Measurements from ENCODE around the gene PLA2G2D.
A peak's percentile ranks its signal among the peaks of the same experiment; 100 is the strongest.

Gene PLA2G2D, protein sequence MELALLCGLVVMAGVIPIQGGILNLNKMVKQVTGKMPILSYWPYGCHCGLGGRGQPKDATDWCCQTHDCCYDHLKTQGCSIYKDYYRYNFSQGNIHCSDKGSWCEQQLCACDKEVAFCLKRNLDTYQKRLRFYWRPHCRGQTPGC

DNA sequence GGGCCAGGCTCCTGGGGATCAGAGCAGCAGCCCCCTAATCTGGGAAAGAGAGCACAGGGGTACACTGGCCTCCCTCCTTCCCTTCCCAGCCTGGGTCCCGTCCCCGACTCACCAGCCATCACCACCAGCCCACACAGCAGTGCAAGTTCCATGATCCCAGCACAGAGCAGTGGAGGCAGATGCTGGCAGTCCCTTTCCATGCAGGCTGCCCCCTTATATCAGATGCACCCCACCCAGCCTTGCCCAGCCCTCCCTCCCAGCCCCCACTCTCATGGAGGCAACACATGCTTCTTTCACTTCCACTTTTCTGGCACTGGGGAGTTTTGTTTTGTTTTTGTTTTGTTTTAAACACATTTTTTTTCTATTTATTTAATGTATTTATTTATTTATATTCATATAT lies at the start of gene PLA2G2D:
Gene PLA2G2D, minus strand, starts transcription at position 190 of the 400 bp plus-strand sequence. Its CDS starts 38 bp downstream, at position 152.
- DNase-seq (ENCODE audit: low read depth, low spot score) = no peak

DNA sequence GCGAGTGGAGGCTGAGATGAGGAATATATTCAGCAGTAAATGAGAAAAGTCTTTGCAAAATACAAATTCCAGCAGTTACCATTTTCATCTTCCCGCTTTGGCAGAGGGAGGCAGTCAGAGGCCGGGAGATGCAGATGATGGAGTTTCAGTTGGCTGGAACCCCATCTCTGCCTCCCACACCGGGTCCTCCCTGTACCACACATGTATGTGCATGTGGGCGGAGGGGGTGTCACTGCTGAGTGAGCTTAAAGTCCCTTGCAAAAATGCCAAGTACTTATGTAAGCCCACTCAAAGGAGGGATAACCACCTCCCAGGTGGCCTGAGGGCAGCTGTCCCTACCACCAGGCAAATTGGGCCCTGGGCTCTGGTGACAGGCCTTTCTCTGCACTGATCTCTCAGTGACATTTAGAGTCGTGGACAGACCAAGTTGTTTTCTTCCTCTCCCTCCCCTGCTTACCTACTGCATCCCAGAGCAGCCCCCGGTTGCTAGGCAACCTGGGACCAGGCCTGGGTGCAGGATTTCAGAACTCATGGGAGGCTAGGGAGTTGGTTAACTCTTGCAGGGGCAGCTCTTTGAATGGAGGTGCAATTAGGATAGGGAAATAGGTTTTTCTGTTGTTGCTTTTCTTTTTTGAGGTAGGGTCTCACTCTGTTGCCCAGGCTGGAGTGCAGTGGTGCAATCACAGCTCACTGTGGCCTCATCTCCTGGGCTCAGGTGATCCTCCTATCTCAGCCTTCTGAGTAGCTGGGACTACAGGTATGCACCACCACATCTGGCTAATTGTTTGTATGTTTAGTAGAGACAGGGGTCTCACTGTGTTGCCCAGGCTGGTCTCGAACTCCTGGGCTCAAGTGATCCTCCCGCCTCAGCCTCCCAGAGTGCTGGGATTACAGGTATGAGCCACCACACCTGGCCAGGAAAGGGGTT lies 49.5 kb upstream of the PLA2G2D start:
- DNase-seq (ENCODE audit: low read depth, low spot score) = no peak

DNA sequence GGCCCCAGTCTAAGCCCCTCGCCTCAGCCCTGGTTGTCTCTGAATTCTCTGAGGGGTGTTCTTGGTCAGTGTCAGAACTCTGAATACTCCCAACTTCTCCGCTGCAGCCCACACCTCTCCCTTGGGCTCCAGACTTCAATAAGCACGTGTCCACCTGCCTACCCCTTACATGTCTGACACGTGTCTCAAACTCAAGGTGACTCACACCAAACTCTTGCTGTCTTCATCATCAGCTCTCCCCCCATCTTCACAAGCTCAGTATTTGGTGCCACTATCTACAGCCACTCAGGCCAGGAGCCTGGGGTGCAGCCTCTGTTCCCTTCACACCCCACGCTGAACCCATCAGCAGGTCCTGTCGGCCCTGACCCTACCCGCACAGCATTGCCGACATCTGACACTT lies 47.8 kb upstream of the PLA2G2D start:
- DNase-seq (ENCODE audit: low read depth, low spot score) = no peak

DNA sequence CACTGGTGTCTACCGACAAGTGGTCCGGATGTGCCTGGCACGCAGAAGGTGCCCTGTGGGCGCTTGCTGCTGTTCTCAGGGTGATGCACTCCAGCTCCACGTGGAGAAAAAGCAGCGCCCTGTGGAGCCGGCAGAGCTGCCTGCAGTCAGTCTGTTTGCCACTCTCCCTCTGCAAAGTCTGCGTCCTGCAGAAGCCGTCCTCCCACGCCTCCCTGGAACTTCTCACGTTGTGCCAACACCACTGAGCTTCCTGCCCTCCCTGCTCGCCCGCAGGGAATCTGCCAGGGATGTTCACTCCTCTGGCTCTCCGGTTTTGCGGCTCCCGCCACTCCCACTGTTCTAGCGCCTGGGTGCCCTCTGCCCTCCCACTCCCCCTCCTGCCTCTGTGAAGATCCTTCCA lies 46.7 kb upstream of the PLA2G2D start:
- DNase-seq (ENCODE audit: low read depth, low spot score) = no peak

DNA sequence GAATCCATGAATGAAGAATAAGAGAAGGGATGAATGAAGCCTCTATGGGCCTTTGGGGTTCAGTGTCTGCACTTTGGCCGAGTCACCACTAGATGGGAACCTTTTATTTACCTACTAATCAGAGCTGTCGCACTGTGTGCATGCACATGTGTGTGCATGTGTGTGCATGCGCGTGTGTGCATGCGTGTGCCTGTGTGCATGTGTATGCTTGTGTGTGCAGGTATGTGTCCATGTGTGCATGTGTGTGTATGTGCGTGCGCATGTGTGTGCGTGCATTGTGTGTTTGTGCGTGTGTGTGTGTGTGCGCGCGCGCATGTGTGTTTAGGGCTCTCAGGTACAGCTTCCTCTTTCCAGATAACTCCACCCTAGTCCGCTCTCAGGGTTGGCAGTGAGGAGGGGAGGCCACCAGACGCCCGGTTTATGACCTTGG lies 46.2 kb upstream of the PLA2G2D start:
- no peak for DNase-seq (ENCODE audit: low read depth, low spot score)

DNA sequence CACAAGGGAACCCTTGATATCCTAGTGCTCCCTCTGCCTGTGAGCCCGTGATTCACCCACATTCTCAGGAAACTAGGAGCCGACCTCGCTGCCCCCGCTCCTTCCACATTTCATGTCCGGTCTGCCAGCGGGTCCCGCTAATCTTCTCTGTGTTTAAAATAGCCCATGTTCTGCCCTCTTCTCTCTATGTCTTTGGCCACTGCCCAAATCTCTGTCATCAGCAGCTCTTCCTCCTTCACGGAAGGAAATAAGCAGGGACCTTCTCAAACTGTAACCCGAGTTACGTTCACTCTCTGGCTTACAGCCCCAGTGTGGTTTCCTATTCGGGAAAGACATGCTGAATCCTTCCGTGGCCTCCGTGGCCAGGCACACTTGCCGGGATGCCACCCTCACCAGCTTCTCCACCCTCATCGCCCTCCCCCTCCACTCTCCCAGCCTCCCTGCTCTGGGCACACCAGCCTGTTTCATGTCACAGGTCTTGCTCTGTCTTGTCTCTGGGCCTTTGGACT lies 45.4 kb upstream of the PLA2G2D start:
- no peak for DNase-seq (ENCODE audit: low read depth, low spot score)

DNA sequence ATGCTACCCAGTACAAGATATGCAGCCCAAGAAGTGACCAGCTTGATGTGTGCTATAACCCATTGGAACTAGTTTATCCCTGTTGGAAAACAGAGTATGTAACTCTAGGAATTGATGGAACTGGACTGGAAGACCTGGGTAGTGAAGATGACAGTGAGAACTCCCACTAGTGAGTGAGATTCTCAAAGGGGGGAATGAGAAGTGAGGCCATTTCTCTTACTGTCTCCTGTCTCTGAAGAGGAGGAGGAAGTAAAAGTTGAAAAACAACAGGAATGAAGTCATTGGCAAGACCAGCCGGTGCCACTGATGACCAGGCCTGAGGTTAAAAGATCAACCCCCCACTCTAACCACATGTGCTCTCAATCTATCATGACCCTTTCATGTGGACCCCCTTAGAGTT lies 40.7 kb upstream of the PLA2G2D start:
- no peak for DNase-seq (ENCODE audit: low read depth, low spot score)

DNA sequence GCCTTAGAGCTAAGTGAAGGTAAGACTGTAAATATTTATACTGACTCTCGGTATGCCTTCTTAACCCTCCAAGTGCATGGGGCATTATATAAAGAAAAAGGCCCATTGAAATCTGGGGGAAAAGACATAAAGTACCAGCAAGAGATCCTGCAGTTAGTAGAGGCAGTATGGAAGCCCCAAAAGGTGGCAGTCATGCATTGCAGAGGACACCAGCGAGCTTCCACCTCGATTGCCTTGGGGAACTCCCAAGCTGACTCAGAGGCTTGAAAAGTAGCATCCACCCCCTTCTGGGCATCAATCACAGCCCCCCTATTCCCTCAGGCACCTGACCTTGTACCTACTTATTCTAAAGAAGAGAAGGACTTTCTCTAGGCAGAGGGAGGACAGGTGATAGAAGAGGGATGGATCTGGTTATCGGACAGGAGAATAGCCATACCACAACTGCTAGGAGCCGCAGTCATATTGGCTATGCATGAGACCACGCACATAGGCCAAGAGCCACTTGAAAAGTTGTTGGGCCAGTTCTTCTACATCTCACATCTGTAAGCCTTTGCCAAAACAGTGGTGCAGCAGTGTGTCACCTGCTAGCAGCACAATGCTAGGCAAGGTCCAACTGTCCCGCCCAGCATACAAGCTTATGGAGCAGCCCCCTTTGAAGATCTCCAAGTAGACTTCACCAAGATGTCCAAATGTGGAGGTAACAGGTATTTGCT lies 39.2 kb upstream of the PLA2G2D start:
- no peak for DNase-seq (ENCODE audit: low read depth, low spot score)

DNA sequence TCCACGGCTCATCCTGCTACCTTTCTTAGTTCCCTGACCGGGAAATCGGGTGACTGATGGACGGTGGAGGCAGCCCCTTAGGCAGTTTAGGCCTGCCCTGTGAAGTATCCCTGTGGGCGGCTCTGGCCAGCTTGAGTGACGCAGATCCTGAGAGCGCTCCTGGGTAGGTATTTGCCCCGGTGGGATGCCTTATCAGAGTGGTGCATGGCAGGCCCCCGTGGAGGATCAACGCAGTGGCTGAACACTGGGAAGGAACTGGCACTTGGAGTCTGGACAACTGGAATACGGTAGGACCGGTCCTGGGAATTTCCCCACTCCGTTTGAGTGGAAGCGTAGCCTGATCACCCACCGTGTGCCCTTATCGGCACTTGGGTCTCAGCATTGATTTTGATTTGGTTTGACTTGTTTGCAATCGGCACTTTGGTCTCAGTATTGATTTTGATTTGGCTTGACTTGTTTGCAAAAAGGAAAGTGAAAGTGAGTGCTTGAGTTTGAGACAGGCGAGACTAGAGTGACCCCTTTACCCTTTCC lies 35.0 kb upstream of the PLA2G2D start:
- no peak for DNase-seq (ENCODE audit: low read depth, low spot score)

DNA sequence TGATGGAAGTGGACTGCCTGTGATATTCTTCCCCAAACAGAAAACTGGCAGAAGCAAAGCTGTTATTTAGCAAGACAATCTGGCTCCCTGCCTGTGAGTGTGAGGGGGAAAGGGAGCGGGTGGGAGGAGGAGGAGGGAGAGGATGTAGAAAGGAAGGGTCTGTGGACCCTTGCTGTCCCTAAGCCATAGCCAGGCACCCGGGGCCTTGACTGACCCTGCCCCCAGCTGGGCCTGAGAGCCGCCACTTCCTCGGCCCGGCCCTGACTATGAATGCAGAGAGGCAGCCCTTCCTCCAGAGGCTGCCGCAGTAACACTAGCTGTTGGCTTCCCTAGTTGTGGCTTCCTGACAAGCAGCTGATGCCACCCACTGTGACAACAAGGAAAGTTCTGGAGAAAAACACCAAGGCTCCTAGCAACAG lies 33.7 kb upstream of the PLA2G2D start:
- no peak for DNase-seq (ENCODE audit: low read depth, low spot score)

DNA sequence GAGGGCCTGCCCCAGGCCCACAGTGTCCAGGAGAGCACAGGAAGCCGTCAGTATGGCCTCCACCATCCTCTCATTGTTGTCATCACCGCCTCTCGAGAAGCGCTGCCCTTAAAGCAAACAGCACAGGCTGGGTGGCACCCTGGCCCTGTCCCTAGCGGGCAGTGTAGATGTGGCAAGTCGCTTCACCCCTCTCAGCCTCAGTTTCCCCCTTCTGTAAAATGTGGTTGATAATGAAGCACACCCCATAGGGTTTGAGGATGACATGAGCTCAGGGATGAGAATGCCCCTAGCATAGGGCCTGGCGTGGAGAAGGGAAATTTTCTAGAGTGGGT lies 33.2 kb upstream of the PLA2G2D start:
- no peak for DNase-seq (ENCODE audit: low read depth, low spot score)

DNA sequence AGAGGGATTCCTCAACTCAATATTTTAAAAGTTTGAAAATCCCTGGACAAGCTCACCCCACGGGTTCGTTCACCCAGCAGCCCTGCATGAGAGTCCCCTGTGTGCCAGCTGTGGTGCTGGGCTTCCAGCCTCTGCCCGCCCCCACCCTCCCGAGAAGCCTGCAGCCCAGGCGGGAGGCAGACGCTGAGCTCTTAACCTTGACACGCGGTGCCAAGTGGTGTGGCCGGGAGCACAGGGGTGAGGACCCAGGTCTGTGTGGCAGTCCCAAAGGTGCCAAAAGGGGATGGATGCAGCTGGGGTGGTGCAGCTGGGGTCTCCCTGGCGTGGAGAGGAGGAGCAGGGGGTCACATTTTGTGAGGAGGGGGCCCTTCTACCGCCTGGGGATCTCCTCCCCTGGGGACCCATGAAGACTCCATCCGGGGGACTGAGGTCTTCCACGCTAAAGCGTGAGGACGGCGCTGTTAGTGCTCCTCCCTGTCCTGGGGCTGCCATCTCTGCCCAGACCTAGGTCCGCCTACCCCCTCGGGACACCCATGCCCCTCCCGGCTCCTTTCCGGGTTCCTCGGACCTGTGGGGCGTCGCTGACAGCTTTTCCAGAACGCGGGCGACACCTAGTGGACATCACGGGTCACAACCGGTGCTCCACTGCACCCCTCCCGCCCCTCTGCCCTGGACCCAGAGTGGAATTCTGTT lies 32.7 kb upstream of the PLA2G2D start:
- peak; percentile 62 for DNase-seq (ENCODE audit: low read depth, low spot score)

DNA sequence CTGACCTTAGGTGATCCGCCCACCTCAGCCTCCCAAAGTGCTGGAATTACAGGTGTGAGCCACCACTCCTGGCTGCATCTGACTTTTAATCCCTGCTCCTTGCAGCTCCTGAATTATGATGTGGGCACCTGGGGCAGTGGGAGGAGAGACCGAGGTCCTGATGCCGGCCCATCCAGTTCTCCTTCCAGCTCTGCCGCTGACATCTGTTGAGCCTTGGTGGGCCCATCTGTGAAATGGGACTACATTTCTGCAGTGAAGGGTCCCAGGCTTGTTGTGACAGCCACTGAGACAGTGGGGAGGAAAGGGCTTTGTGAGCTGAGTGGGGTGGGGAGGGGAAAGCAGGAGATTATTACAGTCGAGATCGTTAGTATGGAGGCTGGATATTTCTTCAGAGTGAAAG lies 31.6 kb upstream of the PLA2G2D start:
- no peak for DNase-seq (ENCODE audit: low read depth, low spot score)

DNA sequence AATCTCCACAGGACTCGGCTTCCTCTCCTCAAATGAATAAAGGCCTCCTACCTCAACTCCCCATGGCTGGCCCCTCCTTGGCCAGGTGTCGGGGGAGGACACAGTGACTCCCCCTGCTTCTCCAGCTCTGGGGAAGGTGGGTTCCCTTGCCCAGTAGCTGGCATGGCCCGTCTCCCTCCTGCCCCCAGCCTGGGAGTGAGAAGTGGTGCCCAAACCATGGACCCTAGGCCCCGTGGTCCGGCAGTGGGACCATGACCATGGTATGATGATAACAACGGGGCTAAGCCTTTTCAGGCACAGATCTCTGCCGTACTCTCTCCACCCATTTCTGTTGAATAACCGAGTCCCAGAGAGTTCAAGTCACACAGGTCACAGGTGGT lies 31.0 kb upstream of the PLA2G2D start:
- no peak for DNase-seq (ENCODE audit: low read depth, low spot score)

DNA sequence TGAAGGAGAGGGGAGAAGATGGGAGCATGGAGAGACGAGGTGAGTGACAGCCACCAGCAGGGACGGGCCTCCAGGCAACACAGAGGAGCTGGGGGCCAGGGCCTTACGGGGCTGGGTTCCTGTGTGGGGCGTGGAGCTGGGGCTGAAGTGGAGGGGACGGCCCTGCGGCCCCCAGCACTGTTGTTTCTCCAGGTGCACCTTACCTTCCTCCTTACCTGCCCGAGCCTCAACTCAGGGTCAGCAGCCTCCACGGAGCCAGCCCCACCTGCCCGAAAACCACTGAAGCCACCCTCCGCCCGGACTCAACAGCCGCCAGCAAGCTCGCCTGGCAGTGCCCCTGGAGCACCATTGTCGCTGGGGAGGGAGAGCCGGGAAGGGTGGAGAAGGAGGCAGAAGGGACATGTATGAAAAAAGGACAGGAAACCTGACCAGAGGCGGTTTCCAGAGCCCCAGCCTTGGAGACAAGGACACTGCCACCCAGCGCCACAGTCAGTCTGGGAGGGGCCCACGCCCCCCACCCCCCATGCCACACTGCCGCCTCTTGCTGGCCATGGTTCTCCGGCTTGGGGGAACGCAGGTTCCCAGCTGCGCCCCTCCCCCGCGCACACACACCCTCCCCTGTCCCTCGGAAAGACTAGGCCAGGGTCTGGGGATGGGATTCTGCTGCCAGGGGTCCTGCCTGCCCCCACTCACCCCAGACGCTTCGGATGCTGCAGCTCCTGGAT lies 30.4 kb upstream of the PLA2G2D start:
- DNase-seq (ENCODE audit: low read depth, low spot score) = no peak

DNA sequence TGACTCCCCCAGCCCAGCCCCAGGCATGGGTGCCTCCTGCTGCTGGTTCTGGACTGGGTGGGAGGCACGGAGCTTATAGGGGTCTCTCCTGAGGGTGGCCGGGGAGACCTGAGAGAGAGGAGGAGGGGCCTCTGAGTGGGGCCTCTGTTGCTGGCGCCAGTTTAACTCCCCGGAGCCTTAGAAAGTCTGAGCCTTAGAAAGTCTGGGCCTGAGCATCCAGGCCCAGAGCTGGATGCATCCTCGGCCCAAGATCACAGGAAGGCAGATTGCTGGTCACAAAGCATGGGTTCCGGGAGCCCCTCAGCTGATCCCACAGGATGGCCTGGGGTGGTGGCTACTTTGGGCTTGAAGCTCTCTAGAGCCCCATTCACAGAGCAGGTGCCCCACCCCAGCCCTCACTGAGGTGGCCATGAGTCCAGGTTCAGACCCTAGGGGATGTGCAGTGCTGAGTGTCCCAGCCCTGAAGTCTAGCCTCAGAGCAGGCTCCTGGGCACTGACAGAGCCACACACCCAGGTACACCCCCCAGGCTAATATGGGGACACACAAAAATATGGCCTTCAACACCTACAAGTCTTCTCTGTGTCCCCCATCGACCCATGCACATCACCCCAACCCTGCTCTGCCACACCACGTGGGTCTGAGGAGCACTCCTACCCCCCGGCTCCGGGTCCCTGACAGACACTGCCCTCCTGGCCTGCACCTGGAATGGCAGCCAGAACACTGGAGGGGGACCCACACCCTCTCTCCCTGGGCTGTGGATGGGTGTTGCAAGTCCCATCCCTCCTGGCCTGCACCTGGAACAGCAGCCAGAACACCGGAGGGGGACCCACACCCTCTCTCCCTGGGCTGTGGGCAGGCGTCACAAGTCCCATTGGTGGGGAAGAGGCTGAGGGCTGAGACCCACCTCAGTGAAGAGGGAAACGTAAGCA lies 29.5 kb upstream of the PLA2G2D start:
- no peak for DNase-seq (ENCODE audit: low read depth, low spot score)

DNA sequence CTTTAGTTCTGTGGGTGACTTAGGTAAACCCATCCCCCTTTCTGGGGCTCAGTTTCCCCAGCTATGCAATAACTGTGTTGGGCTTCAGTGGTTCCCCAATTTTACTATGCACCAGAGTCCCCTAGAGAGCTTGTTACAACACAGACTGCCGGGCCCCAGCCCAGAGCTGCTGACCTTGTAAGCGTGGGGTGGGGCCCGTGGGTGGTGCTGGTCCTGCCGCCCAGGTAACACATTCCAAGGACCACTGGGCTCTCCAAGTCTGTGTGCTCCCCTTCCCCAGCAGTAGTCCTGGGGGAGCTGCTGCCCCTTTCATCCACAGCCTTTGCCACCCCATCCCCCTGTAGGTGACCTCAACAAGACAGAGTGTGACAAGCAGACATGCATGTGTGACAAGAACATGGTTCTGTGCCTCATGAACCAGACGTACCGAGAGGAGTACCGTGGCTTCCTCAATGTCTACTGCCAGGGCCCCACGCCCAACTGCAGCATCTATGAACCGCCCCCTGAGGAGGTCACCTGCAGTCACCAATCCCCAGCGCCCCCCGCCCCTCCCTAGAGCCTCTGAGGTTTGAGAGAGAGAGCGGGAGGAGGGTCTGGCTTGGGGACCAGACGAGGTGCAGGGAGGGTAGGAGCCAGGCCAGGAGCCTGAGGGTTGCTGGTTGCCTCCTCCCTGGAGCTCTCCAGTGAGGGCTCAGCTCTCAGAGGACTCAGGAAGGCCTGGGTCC lies 28.7 kb upstream of the PLA2G2D start:
- no peak for DNase-seq (ENCODE audit: low read depth, low spot score)

DNA sequence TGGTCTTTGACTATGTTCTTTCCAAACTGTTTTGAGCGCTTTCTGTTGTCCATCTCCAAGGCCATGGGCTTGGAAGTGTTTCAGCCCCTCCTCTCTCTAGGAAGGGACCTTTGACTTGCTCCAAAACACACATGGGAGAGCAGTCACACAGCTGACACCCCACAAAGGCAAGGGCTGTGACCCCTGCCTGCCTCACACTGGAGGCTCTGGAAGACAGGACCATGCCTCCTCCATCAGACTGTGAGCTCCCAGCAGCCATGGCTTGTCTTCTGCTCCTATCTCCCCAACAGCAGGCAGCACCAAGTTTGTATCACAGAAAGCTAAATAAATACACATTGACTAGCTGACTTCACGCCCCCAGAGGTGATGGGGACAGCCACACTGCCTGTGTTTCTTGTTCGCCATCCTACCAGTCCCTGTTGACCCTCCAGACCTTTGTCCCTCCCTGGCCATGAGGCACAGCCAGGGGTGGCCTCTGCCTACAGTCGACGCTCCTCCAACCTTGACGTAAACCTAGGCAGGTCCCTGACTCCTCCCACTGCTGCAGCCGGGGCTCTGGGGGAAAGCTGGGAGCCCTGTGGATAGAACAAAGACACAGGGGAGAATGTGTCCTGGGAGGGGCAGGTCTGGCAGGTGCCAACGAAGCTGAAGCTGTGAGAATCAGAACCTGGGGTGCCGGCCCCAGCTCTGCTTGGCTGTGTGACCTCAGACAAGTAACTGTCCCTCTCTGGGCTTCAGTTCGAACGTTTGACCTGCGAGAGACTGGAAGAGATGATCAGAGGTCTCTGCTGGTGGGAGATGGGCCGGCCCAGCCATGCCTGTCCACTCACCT lies 24.6 kb upstream of the PLA2G2D start:
- no peak for DNase-seq (ENCODE audit: low read depth, low spot score)

All from activated CD4-positive, CD25-positive, alpha-beta regulatory T cell treated with anti-CD3 and anti-CD28 coated beads, Interleukin-2, amount 50 U/mL, for 16 hours (primary cell).